ENCODE data around the gene MAMLD1.

DNA sequence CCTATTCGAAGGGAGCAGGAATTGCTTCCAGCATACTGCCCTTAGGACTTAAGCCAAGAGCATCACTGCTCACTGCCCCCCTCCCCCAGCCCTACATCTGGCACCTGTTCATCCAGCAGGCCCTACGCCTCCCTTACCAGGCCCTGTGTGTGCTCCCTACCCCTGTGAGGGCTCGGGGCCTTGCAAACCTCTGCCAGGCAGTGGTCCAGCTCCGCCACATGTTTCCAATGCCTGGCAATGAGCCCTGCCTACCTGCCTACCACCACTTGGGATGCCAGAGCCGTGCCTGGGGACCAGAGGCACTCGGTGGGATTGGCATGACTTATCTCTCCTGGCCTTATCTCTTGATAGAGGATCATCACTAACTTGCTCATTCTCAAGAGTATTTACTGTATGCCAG is 177.8 kb downstream of the MAMLD1 start:
- no peak for TF ChIP-seq EZH2 (IDR thresholded peaks at IDR 0.05; ENCODE audit: low read depth, low read length, severe bottlenecking)
- no peak for TF ChIP-seq BACH1 (IDR thresholded peaks at IDR 0.05; ENCODE audit: low read length)
- no peak for TF ChIP-seq HDAC2 (IDR thresholded peaks at IDR 0.05; ENCODE audit: borderline replicate concordance in 1 of 2, low read depth in 2 of 2, low read length in 2 of 2)
- no peak for TF ChIP-seq EGR1 (IDR thresholded peaks at IDR 0.05; ENCODE audit: borderline replicate concordance, low read depth, low read length)
- TF ChIP-seq POU5F1 (IDR thresholded peaks at IDR 0.05; ENCODE audit: low read depth, low read length), result no peak
- no peak for TF ChIP-seq YY1 (IDR thresholded peaks at IDR 0.05; ENCODE audit: low read depth, low read length)
- no peak for TF ChIP-seq CREB1 (IDR thresholded peaks at IDR 0.05)
- TF ChIP-seq, protein P1, sequence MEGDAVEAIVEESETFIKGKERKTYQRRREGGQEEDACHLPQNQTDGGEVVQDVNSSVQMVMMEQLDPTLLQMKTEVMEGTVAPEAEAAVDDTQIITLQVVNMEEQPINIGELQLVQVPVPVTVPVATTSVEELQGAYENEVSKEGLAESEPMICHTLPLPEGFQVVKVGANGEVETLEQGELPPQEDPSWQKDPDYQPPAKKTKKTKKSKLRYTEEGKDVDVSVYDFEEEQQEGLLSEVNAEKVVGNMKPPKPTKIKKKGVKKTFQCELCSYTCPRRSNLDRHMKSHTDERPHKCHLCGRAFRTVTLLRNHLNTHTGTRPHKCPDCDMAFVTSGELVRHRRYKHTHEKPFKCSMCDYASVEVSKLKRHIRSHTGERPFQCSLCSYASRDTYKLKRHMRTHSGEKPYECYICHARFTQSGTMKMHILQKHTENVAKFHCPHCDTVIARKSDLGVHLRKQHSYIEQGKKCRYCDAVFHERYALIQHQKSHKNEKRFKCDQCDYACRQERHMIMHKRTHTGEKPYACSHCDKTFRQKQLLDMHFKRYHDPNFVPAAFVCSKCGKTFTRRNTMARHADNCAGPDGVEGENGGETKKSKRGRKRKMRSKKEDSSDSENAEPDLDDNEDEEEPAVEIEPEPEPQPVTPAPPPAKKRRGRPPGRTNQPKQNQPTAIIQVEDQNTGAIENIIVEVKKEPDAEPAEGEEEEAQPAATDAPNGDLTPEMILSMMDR (IDR thresholded peaks at IDR 0.05; ENCODE audit: control extremely low read depth in 1 of 3, insufficient read depth in 1 of 3, low read depth in 1 of 3, low read length in 3 of 3), result no peak
